ENCODE measurements around the gene HLX.

HLX gene

DNA sequence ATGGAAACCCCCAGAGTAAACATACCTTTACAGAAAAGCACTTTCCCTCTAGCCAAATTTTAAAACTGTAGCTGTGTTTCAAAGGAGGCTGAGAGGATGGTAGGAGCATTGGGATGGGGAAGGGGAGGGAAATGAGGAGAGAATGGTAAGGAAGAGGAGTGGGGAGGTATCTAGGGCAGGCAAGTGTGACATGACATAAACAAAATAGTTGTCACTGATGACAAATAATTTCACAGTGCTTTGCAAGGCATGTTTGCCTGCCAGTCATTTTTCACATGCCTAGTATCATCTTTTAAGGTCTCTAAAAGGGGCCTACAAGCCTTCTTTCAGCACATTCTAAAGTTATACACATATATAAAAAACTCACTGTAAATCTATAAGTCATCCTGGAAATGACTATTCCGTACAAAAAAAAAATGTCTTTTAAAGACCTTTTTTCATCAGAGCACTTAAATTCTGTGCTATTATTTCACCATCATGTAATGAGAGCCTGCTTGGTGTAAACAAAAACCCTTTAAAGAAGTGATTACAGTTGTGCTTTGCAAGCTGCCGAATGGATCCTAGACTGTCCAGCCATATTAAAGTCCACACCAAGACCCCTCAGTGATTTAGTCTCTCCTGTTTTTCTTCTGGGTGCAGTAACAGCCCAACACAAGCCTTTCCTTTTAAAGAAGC, 38.4 kb downstream of the HLX start:
- no peak overlapping the region for H3K27ac ChIP-seq (ENCODE audit: poor library complexity, severe bottlenecking)
- no peaks in the 10 kb centered on the region for H3K36me3 ChIP-seq (ENCODE audit: low read depth)
- H3K9me3 ChIP-seq (ENCODE audit: severe bottlenecking): no peaks in the 10 kb centered on the region
- H3K27me3 ChIP-seq (ENCODE audit: insufficient read depth, poor library complexity, severe bottlenecking): no peaks in the 10 kb centered on the region
- no peak for DNase-seq (ENCODE audit: low spot score)
- ATAC-seq (ENCODE audit: low read depth): no peak
- H3K4me1 ChIP-seq (ENCODE audit: insufficient read depth, poor library complexity, severe bottlenecking): no peaks in the 10 kb centered on the region
- H3K4me3 ChIP-seq (ENCODE audit: severe bottlenecking): no peak overlapping the region
- TF ChIP-seq, protein P1, sequence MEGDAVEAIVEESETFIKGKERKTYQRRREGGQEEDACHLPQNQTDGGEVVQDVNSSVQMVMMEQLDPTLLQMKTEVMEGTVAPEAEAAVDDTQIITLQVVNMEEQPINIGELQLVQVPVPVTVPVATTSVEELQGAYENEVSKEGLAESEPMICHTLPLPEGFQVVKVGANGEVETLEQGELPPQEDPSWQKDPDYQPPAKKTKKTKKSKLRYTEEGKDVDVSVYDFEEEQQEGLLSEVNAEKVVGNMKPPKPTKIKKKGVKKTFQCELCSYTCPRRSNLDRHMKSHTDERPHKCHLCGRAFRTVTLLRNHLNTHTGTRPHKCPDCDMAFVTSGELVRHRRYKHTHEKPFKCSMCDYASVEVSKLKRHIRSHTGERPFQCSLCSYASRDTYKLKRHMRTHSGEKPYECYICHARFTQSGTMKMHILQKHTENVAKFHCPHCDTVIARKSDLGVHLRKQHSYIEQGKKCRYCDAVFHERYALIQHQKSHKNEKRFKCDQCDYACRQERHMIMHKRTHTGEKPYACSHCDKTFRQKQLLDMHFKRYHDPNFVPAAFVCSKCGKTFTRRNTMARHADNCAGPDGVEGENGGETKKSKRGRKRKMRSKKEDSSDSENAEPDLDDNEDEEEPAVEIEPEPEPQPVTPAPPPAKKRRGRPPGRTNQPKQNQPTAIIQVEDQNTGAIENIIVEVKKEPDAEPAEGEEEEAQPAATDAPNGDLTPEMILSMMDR (IDR thresholded peaks at IDR 0.05; ENCODE audit: poor library complexity, severe bottlenecking): no peak

- Histone ChIP-seq H3K36me3 (ENCODE audit: low read depth) (no peaks in the 10 kb centered on the region), H3K27me3 (ENCODE audit: insufficient read depth, poor library complexity, severe bottlenecking) (no peaks in the 10 kb centered on the region), H3K9me3 (ENCODE audit: severe bottlenecking) (no peaks in the 10 kb centered on the region), H3K27ac (ENCODE audit: poor library complexity, severe bottlenecking) (no peak overlapping the region), H3K4me3 (ENCODE audit: severe bottlenecking) (no peak overlapping the region), H3K4me1 (ENCODE audit: insufficient read depth, poor library complexity, severe bottlenecking) (no peaks in the 10 kb centered on the region)
- DNase-seq (ENCODE audit: low spot score): no peak
- TF ChIP-seq, protein P1 (IDR thresholded peaks at IDR 0.05; ENCODE audit: poor library complexity, severe bottlenecking): no peak
- no peak for ATAC-seq (ENCODE audit: low read depth)
Measured at GRCh38 chr1:220918285-220918951, 39.2 kb downstream of the HLX start.

- Histone ChIP-seq H3K36me3 (ENCODE audit: low read depth) (no peaks in the 10 kb centered on the region), H3K4me3 (ENCODE audit: severe bottlenecking) (no peak overlapping the region), H3K27ac (ENCODE audit: poor library complexity, severe bottlenecking) (no peak overlapping the region), H3K4me1 (ENCODE audit: insufficient read depth, poor library complexity, severe bottlenecking) (no peaks in the 10 kb centered on the region), H3K9me3 (ENCODE audit: severe bottlenecking) (no peaks in the 10 kb centered on the region), H3K27me3 (ENCODE audit: insufficient read depth, poor library complexity, severe bottlenecking) (no peaks in the 10 kb centered on the region)
- TF ChIP-seq, protein P1 (IDR thresholded peaks at IDR 0.05; ENCODE audit: poor library complexity, severe bottlenecking): no peak
- ATAC-seq (ENCODE audit: low read depth) (no peak), DNase-seq (ENCODE audit: low spot score) (no peak)
Measured at GRCh38 chr1:220920967-220921366, 41.7 kb downstream of the HLX start.

- no peak for DNase-seq (ENCODE audit: low spot score)
Measured at GRCh38 chr1:220921498-220921897, 42.3 kb downstream of the HLX start.

More at GRCh38 chr1:220921498-220921897, 42.3 kb downstream of the HLX start:
- no peak overlapping the region for H3K4me3 ChIP-seq (ENCODE audit: severe bottlenecking)
- TF ChIP-seq, protein P1 (IDR thresholded peaks at IDR 0.05; ENCODE audit: poor library complexity, severe bottlenecking): no peak
- no peaks in the 10 kb centered on the region for H3K9me3 ChIP-seq (ENCODE audit: severe bottlenecking)
- no peaks in the 10 kb centered on the region for H3K36me3 ChIP-seq (ENCODE audit: low read depth)
- H3K27me3 ChIP-seq (ENCODE audit: insufficient read depth, poor library complexity, severe bottlenecking): no peaks in the 10 kb centered on the region
- no peak overlapping the region for H3K27ac ChIP-seq (ENCODE audit: poor library complexity, severe bottlenecking)
- no peaks in the 10 kb centered on the region for H3K4me1 ChIP-seq (ENCODE audit: insufficient read depth, poor library complexity, severe bottlenecking)
- ATAC-seq (ENCODE audit: low read depth): no peak
